Gastroesophageal sphincter (tissue), 3 donors: ENCODE results near the gene DSCAML1.

Experiments
- EP300 ChIP-seq: sonication (generic); formaldehyde crosslinking; IDR thresholded peaks from one replicate; pipeline ENCODE4 v1.6.1; 2017; ENCODE audit warnings: antibody characterized with exemption, mild to moderate bottlenecking
- POLR2A ChIP-seq, 2 donors: fragments of 450-650 bp; IDR thresholded peaks; one replicate each; pipeline ENCODE4 v1.6.1; 2017; ENCODE audit warnings: antibody characterized with exemption in 2 of 2, mild to moderate bottlenecking in 2 of 2, moderate library complexity in 1 of 2
- POLR2AphosphoS5 ChIP-seq: sonication (generic); formaldehyde crosslinking; IDR thresholded peaks from one replicate; pipeline ENCODE4 v1.6.1; 2017; ENCODE audit warnings: antibody characterized with exemption
- TF ChIP-seq, protein P1 (sequence below), 4 experiments: fragments of 200-600 bp in 2 of 4; fragments of 450-650 bp in 2 of 4; sonication (generic) in 1 of 4; IDR thresholded peaks; one replicate each; pipeline ENCODE4 v1.5.1; 2017 to 2019; ENCODE audit warnings: antibody characterized with exemption in 4 of 4, mild to moderate bottlenecking in 2 of 4, moderate library complexity in 2 of 4

DNA sequence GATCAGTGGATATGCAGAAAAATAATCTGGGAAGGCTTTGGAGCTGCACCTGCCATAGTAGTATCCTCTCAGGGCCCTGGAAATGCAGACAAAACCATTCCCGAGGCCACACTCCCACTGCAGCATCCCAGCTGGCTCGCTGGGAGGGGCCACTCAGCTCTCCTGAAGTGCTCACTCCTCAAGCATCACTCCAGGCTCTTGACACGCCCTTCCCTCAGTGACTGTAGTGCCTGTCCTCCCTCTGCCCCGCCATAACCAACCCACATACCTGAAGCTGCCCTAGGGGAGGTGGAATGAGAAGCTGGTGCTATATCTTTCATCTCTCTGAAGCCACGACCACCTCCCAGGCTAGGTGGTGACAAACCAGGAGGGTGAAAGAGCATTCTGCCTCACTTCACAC, 4.8 kb downstream of the DSCAML1 start:
- TF ChIP-seq, protein P1, sequence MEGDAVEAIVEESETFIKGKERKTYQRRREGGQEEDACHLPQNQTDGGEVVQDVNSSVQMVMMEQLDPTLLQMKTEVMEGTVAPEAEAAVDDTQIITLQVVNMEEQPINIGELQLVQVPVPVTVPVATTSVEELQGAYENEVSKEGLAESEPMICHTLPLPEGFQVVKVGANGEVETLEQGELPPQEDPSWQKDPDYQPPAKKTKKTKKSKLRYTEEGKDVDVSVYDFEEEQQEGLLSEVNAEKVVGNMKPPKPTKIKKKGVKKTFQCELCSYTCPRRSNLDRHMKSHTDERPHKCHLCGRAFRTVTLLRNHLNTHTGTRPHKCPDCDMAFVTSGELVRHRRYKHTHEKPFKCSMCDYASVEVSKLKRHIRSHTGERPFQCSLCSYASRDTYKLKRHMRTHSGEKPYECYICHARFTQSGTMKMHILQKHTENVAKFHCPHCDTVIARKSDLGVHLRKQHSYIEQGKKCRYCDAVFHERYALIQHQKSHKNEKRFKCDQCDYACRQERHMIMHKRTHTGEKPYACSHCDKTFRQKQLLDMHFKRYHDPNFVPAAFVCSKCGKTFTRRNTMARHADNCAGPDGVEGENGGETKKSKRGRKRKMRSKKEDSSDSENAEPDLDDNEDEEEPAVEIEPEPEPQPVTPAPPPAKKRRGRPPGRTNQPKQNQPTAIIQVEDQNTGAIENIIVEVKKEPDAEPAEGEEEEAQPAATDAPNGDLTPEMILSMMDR (IDR thresholded peaks at IDR 0.05): no peak
- TF ChIP-seq POLR2AphosphoS5: no peak
- no peak for TF ChIP-seq EP300
- no peak for TF ChIP-seq POLR2A (IDR thresholded peaks at IDR 0.05)
